A549 (cell line): ENCODE data around the gene NKAIN2.

Source experiments
- BHLHE40 ChIP-seq: IDR thresholded peaks from 2 replicates; pipeline ENCODE4 v1.6.1; 2012; ENCODE audit warnings: low read depth, low read length, inconsistent platforms
- MYC ChIP-seq: IDR thresholded peaks from 2 replicates; pipeline ENCODE4 v1.6.1; 2012; ENCODE audit warnings: mild to moderate bottlenecking, inconsistent platforms, low read length, improper control_type of control experiment, borderline replicate concordance
- POLR2A ChIP-seq: IDR thresholded peaks from 2 replicates; pipeline ENCODE4 v1.6.1; 2012; ENCODE audit warnings: mild to moderate bottlenecking, low read length
- SREBF2 ChIP-seq: fragments of 450-650 bp; IDR thresholded peaks from 2 replicates; pipeline ENCODE4 v1.6.1; 2014; ENCODE audit warnings: mild to moderate bottlenecking, moderate library complexity
- USF2 ChIP-seq: fragments of 450-650 bp; IDR thresholded peaks from 2 replicates; pipeline ENCODE4 v1.6.1; 2014; ENCODE audit warnings: antibody characterized with exemption

DNA sequence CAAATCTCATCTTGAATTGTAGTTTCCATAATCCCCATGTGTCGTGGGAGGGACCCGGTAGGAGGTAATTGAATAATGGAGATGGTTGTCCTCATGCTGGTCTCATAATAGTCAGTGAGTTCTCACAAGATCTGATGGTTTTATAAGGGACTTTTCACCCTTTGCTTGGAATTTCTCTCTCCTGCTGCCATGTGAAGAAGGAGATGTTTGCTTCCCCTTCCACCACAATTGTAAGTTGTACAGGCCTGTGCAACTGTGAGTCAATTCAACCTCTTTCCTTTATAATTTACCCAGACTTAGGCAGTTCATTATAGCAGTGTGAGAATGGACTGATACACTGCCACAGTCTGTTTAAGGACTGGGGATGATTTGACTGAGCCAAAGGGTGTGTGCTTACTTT, 44.7 kb downstream of the NKAIN2 start:
- TF ChIP-seq SREBF2: no peak
- TF ChIP-seq MYC: no peak
- TF ChIP-seq POLR2A: no peak
- TF ChIP-seq USF2: no peak
- TF ChIP-seq BHLHE40: no peak
